ENCODE data around the gene KCNIP3.
"Not testable (repeated sequence)": the region's sequence is repeated elsewhere in the genome, so short reads cannot be mapped to it uniquely, and the experiment has no call there.

KCNIP3 gene

GRCh38 chr2:95347681-95348608 lies 50.8 kb downstream of the KCNIP3 start:
- DNase-seq = peak; percentile 50

- no peak for DNase-seq
Observed at GRCh38 chr2:95348609-95349567, 51.7 kb downstream of the KCNIP3 start.

GRCh38 chr2:95349568-95350322 lies 52.6 kb downstream of the KCNIP3 start:
- DNase-seq = no peak

- DNase-seq = no peak
Observed at GRCh38 chr2:95350368-95350767, 53.2 kb downstream of the KCNIP3 start.

GRCh38 chr2:95350774-95351597 lies 53.8 kb downstream of the KCNIP3 start:
- DNase-seq = no peak

GRCh38 chr2:95351598-95351915 lies 54.4 kb downstream of the KCNIP3 start:
- no peak for DNase-seq

GRCh38 chr2:95352310-95353054 lies 55.3 kb downstream of the KCNIP3 start:
- DNase-seq = no peak

GRCh38 chr2:95353055-95353575 lies 56.0 kb downstream of the KCNIP3 start:
- DNase-seq = no peak

GRCh38 chr2:95353613-95354468 lies 56.7 kb downstream of the KCNIP3 start:
- DNase-seq = no peak

GRCh38 chr2:95354469-95354901 lies 57.3 kb downstream of the KCNIP3 start:
- DNase-seq = no peak

- DNase-seq = no peak
Observed at GRCh38 chr2:95354925-95355324, 57.8 kb downstream of the KCNIP3 start.

- not testable (repeated sequence) for DNase-seq
Observed at GRCh38 chr2:95355486-95355885, 58.3 kb downstream of the KCNIP3 start.

- DNase-seq = no peak
Observed at GRCh38 chr2:95356821-95357700, 59.9 kb downstream of the KCNIP3 start.

- DNase-seq = no peak
Observed at GRCh38 chr2:95357717-95358280, 60.7 kb downstream of the KCNIP3 start.

- DNase-seq = no peak
Observed at GRCh38 chr2:95359031-95359430, 61.9 kb downstream of the KCNIP3 start.

- no peak for DNase-seq
Observed at GRCh38 chr2:95359501-95359930, 62.4 kb downstream of the KCNIP3 start.

GRCh38 chr2:95361216-95361980 lies 64.3 kb downstream of the KCNIP3 start:
- DNase-seq = no peak

Data from right kidney (tissue), 1 donor.